GM19193 (cell line): ENCODE data around the gene SMAGP.

Source experiments
- POLR2A ChIP-seq: IDR thresholded peaks from 4 replicates; pipeline ENCODE4 v1.6.1; 2011; ENCODE audit not compliant: insufficient read depth, insufficient read length; ENCODE audit errors: extremely low read depth

SMAGP gene

DNA sequence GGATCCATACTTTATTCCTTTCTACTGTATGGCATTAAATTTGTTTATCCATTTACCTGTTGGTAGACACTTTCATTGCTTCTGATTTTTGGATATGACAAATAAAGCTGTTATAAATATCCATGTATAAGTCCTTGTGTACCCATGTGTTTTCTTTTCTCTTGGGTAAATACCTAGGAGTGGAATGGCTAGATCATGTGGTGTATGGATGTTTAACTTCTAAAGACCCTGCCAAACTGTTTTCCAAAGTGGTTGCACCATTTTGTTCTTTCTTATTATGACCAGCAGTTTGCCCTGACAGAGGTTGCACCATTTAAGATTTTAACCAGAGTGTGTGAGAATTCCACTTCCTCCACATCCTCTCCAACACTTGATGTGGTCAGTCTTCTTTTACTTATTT lies 37.6 kb downstream of the SMAGP start:
- no peak for TF ChIP-seq POLR2A

DNA sequence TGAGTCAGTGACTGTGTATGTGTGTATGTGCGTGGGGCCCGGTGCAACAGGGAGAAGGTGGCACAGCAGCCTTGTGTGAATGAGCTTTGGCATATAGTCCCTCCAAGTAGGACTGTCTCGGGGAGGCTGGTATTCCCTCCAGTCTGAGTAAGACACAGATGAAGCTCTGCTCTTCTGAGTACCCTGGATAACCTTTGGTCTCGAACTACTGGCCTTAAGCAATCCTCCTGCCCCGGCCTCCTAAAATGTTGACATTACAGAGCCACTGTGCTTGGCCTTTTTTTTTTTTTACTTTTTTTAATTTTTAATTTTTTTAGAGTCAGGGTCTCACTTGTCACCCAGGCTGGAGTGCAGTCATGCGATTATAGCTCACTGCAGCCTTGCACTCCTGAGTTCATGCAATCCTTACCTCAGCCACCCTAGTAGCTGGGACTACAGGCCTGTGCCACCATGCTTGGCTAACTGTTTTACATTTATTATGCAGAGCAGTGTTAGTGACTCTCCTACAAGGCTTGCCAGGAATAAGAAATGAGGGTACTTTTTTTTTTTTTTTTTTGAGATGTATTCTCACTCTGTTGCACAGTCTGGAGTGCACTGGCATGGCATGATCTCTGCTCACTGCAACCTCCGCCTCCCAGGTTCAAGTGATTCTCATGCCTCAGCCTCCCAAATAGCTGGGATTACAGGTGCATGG lies 41.0 kb downstream of the SMAGP start:
- TF ChIP-seq POLR2A, result no peak

- TF ChIP-seq POLR2A, result no peak
Observed at GRCh38 chr12:51227962-51228361, 42.3 kb downstream of the SMAGP start.

DNA sequence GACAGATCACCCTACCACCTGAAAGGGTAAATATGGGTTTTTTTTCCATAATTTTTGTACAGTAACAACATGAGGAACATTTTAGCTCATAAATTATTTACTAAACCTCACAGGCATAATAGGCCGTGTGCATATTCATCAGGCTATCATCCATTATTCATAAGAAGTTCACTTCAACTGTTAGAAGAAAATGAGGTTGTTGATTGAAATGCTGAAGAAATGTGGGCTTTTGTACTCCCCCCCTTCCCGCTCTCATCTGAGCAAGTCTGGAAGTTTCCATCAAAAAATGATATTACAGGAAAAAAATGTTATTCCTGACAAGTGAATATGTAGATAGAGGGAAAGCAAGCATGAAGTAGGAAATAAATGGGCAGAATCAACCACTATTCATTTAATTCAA lies 44.4 kb downstream of the SMAGP start:
- no peak for TF ChIP-seq POLR2A

GRCh38 chr12:51225234-51225633 lies 45.0 kb downstream of the SMAGP start:
- TF ChIP-seq POLR2A, result no peak

GRCh38 chr12:51224625-51225024 lies 45.6 kb downstream of the SMAGP start:
- TF ChIP-seq POLR2A, result no peak

DNA sequence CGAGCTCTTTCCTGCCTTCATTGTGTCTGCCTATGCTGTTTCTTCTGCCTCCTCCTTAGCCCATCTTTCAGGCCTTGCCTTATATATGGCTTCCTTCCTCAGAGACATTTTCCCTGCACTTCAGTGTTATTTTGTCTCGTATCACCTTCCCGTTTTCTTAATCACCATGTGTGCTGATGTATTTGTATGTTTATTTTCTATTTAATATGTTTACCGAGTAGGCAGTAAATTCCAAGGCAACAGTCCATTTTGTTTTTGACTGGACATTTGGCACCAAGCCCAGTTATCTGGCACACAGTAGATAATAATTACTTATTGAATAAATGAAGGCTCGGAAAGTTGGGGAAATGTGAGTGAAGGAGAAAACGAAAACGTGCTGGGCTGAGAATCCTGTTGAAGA lies 47.8 kb downstream of the SMAGP start:
- TF ChIP-seq POLR2A, result no peak

DNA sequence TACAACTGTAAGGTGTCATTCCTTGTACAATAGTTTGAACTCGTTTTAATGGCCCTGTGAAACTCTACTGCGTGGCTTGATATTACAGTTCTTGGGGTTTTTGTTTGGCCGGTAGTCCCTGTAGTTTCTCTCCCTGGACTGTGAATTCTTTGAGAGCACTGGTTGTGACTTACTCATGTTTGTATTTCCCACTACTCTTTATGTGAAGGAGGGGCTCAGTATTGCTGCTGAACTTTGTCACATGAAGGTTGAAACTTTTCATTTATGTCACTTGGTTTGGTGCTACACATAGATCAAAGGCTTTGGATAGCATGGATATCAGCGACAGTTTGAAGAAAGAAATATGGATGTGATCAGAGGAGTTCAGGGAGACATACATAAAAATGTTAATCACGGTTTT lies 50.9 kb downstream of the SMAGP start:
- TF ChIP-seq POLR2A, result no peak

- no peak for TF ChIP-seq POLR2A
Observed at GRCh38 chr12:51218607-51219161, 51.5 kb downstream of the SMAGP start.

DNA sequence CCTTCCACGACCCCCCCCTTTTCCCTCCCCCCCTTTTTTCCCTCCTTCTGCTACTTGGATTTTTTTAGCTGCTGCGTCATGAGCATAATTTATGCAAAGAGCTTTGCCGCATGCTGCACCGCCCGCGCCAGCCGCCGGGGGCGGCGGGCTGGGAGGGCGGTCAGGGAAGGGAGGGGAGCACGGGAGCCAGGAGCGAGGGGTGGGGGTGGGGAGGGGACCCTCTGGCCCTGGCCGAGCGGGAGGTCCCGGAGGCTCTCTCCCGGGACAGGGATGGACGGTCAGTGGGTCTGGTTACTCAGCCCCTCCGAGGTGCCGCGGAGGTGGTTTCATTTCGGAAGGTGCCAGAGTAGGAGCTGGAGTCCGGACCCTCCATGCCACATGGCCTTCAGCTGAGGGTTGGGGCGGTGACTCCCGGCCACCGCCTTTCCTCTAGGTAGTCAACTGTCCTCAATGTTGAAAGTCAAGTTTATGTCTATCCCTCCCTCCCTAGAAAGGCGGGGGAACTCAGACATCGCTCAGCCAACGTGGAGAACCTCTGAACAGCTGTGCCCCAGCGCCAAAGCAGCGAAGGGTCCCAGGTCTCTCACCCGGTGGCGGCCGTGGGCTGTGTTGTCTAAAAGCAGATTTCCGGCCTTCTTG lies 52.1 kb downstream of the SMAGP start, which contains the start of gene POU6F1:
Gene POU6F1 (minus strand): TSS at position 95 of the 639 bp plus-strand sequence. CDS start 11,226 bp downstream, outside the sequence.
- peak; percentile 70 for TF ChIP-seq POLR2A

DNA sequence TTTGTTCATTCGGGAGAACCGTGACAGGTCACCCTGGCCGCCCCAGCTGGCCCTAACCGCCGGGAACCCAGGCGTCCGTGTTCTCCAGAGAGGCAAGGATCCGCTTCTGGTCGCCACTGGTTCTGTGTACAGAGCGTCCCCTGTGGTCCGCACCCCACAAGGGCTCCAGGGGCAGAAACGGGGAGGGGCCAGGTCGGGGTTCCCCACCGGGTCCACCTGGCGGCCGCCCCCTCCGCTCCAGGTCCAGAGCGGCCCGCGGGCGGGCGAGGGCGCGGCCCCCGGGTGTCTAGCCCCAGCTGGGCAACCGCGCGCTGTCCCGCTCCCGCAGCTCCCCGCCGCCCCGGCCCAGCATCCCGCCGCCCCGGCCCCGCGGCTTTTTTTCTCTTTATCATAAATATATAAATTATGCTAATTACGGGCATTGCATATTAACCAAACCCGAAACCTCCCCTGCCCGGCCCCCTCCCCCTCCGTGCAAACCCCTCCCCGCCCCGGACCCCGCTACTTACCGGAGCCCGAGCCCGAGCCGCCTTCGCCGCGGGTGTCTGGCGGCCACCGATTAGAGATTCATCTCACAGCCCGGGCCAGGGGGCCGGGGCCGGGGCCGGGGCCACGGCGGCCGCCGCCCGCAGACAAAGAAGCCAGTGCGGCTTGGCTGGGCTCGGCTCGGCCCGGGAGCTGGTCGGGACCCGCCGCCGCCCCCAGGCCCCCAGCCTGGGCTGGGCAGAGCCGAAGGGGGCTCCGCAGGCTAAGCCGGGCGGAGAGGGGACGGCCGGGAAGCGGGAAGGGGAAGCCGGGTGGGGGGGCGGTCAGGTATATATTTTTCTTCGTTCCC lies 52.9 kb downstream of the SMAGP start:
- TF ChIP-seq POLR2A, result peak; percentile 45

DNA sequence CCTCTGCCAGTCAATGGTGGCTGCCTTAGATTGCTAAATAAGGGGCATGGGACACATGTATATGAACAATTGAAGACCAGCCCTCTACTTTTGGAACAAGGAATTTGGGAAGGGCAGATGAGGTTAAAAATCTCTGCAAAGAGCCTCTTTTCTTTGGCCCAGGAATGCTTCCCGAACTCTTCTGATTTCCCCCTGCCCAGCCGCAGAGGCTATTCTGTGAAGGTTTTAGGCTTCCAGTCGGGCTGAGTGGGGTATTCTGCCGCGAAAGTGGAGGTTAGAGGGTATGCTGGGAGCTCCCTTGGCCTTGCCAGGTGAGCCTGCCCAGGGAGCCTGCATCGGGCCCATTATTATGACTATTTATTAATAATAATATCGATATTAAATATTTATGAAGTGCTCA lies 53.6 kb downstream of the SMAGP start:
- TF ChIP-seq POLR2A, result no peak

DNA sequence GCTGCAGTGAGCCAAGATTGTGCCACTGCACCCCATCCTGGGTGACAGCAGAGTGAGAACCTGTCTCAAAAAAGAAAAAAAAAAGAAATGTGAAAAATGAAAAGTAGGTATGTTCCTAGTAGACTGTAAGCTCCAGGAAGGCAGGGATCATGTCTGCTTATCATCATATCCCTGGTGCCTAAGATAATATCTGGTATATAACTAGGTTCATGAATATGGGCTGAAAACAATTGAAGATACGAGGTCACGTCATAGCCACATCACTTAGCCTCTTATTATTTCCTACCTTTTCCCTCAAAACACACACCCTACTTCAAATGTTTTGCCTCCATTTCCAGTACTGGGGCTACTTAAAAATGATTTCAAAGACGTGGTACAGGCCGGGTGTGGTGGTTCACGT lies 55.3 kb downstream of the SMAGP start:
- no peak for TF ChIP-seq POLR2A

- TF ChIP-seq POLR2A, result no peak
Observed at GRCh38 chr12:51210690-51211395, 59.4 kb downstream of the SMAGP start.

- no peak for TF ChIP-seq POLR2A
Observed at GRCh38 chr12:51209259-51209658, 61.0 kb downstream of the SMAGP start.

GRCh38 chr12:51208016-51208660 lies 62.1 kb downstream of the SMAGP start:
- TF ChIP-seq POLR2A, result no peak
